A673 (cell line): ENCODE measurements around the gene BUD23.

ENCODE experiments used
- EZH2 ChIP-seq: fragments of 200-600 bp; sonication (generic); IDR thresholded peaks from 2 replicates; pipeline ENCODE4 v1.6.1; 2017; ENCODE audit warnings: borderline replicate concordance, low read depth, mild to moderate bottlenecking, mixed read lengths, antibody characterized with exemption, low read length; ENCODE audit not compliant: poor library complexity, severe bottlenecking
- TF ChIP-seq, protein P1 (sequence below): fragments of 300-800, 200-600 bp; sonication (generic); conservative IDR thresholded peaks from 2 replicates; pipeline ENCODE4 v1.5.1; 2017; ENCODE audit warnings: low read depth, mild to moderate bottlenecking, antibody characterized with exemption, low read length, moderate library complexity, mixed read lengths

DNA sequence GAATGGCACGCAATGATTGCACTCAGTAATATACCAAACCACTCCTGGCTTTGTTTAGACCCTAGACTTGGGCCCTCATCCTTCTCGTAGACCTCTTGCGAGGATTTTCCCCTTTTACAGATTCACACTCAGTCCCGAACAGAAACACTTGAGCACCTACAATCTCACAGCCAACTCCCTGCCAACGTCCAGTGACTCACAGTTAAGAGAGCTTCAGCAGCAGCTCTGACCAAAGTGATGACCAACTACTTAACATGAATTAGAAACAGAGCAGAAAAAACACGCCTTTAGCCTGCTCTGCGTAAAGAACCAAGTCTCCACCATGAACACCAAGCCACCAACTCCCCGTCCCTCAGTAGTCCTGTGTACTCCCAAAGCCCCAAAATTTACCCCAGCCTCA is 2.4 kb upstream of the BUD23 start:
- TF ChIP-seq, protein P1, sequence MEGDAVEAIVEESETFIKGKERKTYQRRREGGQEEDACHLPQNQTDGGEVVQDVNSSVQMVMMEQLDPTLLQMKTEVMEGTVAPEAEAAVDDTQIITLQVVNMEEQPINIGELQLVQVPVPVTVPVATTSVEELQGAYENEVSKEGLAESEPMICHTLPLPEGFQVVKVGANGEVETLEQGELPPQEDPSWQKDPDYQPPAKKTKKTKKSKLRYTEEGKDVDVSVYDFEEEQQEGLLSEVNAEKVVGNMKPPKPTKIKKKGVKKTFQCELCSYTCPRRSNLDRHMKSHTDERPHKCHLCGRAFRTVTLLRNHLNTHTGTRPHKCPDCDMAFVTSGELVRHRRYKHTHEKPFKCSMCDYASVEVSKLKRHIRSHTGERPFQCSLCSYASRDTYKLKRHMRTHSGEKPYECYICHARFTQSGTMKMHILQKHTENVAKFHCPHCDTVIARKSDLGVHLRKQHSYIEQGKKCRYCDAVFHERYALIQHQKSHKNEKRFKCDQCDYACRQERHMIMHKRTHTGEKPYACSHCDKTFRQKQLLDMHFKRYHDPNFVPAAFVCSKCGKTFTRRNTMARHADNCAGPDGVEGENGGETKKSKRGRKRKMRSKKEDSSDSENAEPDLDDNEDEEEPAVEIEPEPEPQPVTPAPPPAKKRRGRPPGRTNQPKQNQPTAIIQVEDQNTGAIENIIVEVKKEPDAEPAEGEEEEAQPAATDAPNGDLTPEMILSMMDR, result no peak
- TF ChIP-seq EZH2, result no peak
